ENCODE data around the gene PPP1R36. TPM values are rescaled to one million over a fixed set of nuclear protein-coding genes. Genes with fewer than 3 reads are reported as not detected.

PPP1R36 gene
- total and polyA plus RNA-seq, 2 of the 13 experiments (the other 11 are each of a cell fraction or from before 2014, with no cell fraction given) = 0.11 to 0.17 TPM

GRCh38 chr14:64516969-64517368, 32.8 kb upstream of the PPP1R36 start:
- Histone ChIP-seq H3K79me2 (ENCODE audit: insufficient read depth, low read length) (peaks cover 57% of the 10 kb centered on the region), H3K4me2 (ENCODE audit: low read depth, low read length) (no peak overlapping the region), H4K20me1 (ENCODE audit: insufficient read depth, low read length) (peaks cover 3% of the 10 kb centered on the region; the same call in 1 of the 2 replicates), H3K36me3 (replicated peaks in 1 of 2; ENCODE audit: control insufficient read depth in 1 of 2, insufficient read depth in 2 of 2, low read length in 2 of 2) (peaks cover 2 to 6% of the 10 kb centered on the region in 2 experiments; a peak in 2 of 5 replicates), H3K9me3 (ENCODE audit: low read length) (no peaks in the 10 kb centered on the region), H3K9ac (ENCODE audit: insufficient read depth, low read depth, low read length) (no peak overlapping the region), H3K4me1 (ENCODE audit: insufficient read depth, low read length) (no peaks in the 10 kb centered on the region), H3K4me3 (replicated peaks in 1 of 3; ENCODE audit: insufficient read depth in 1 of 3, low read depth in 2 of 3, low read length in 3 of 3) (no peak overlapping the region), H3K27me3 (ENCODE audit: control insufficient read depth in 1 of 2, insufficient read depth in 2 of 2, low read length in 2 of 2) (no peaks in the 10 kb centered on the region), H2AFZ (ENCODE audit: low read length) (no peak overlapping the region), H3K27ac (ENCODE audit: extremely low read length, insufficient read depth, low read length) (no peak overlapping the region)
- DNase-seq (ENCODE audit: low spot score) = no peak
- BruUV-seq (replicated peaks) = no TSS peak
- no peak for FAIRE-seq
- ChIA-PET CTCF (ENCODE audit: low intra/inter-chr PET ratio, low total read pairs) (no interaction called here), POLR2A (no interaction called here)
- 97% methylated on average over 1 of the region's 1 CpG for WGBS (ENCODE audit: low lambda C conversion rate)
- intact Hi-C loops (cut with micrococcal nuclease; ENCODE audit: unreplicated experiment) = no loop called here
- TF ChIP-seq RARA (CRISPR knock-in tag; IDR thresholded peaks at IDR 0.05) (no peak), SMAD3 (CRISPR knock-in tag; IDR thresholded peaks at IDR 0.05) (no peak), ZNF414 (CRISPR knock-in tag; IDR thresholded peaks at IDR 0.05) (no peak), MXD3 (CRISPR knock-in tag; IDR thresholded peaks at IDR 0.05) (no peak), ZBTB44 (CRISPR knock-in tag; IDR thresholded peaks at IDR 0.05) (no peak), ZNF253 (CRISPR knock-in tag; IDR thresholded peaks at IDR 0.05; ENCODE audit: borderline replicate concordance) (no peak), SATB2 (CRISPR knock-in tag; IDR thresholded peaks at IDR 0.05) (no peak), ZNF891 (CRISPR knock-in tag; IDR thresholded peaks at IDR 0.05) (no peak), ZNF703 (CRISPR knock-in tag; IDR thresholded peaks at IDR 0.05; ENCODE audit: borderline replicate concordance) (no peak), ZNF552 (CRISPR knock-in tag; IDR thresholded peaks at IDR 0.05; ENCODE audit: borderline replicate concordance) (no peak), SPEN (CRISPR knock-in tag; IDR thresholded peaks at IDR 0.05; ENCODE audit: low read depth) (no peak), STAT6 (CRISPR knock-in tag; IDR thresholded peaks at IDR 0.05; ENCODE audit: borderline replicate concordance) (no peak), CSRNP1 (CRISPR knock-in tag; IDR thresholded peaks at IDR 0.05) (no peak), FIP1L1 (IDR thresholded peaks at IDR 0.05; ENCODE audit: borderline replicate concordance, insufficient read depth, low read depth, low read length) (no peak), RBFOX2 (IDR thresholded peaks at IDR 0.05; ENCODE audit: low read depth, low read length) (no peak), CBX5 (CRISPR knock-in tag; IDR thresholded peaks at IDR 0.05; ENCODE audit: borderline replicate concordance) (no peak)
- no peak for ATAC-seq
- in situ Hi-C loops (cut with HindIII; ENCODE audit: extremely low pct_ligation_motif_present, low pct_unique_long_range_greater_than_20kb) = no loop called here

All from HepG2 (cell line).